Natural killer cell (primary cell): ENCODE data around the gene ZNF684. TPM values are rescaled to one million over a fixed set of nuclear protein-coding genes. Genes with fewer than 3 reads are reported as not detected.
"Not testable (repeated sequence)": the region's sequence is repeated elsewhere in the genome, so short reads cannot be mapped to it uniquely, and the experiment has no call there.

ENCODE experiments used
- ATAC-seq, 3 donors: fragments of 150-1000 bp in 2 of 3; fragments of 200-7000 bp in 1 of 3; cut with Tn5 transposase; 1 replicate in 1 of 3; 2 replicates in 2 of 3; pipeline ENCODE4 v1.10.0; 2021; ENCODE audit warnings: mild to moderate bottlenecking in 2 of 3, moderate library complexity in 2 of 3
- DNase-seq, 2 donors: peaks; one replicate each; pipeline versions ENCODE4 v3.0.0 to v3.0.0-alpha.2; 2013 to 2021; ENCODE audit warnings: mixed read lengths in 1 of 2
- H3K27ac ChIP-seq: one replicate; pipeline ENCODE4 v1.5.1; 2013; ENCODE audit warnings: mild to moderate bottlenecking, low read length
- H3K27me3 ChIP-seq: one replicate; pipeline ENCODE4 v1.6.1; 2013; ENCODE audit warnings: low read length; ENCODE audit not compliant: control insufficient read depth, insufficient read depth
- H3K36me3 ChIP-seq: one replicate; pipeline ENCODE4 v1.6.1; 2013; ENCODE audit warnings: low read length; ENCODE audit not compliant: control insufficient read depth, insufficient read depth
- H3K4me1 ChIP-seq: one replicate; pipeline ENCODE4 v1.6.1; 2013; ENCODE audit warnings: low read length; ENCODE audit not compliant: control insufficient read depth, insufficient read depth
- H3K4me3 ChIP-seq: one replicate; pipeline ENCODE4 v1.5.1; 2013; ENCODE audit warnings: low read length
- H3K9me3 ChIP-seq: one replicate; pipeline ENCODE4 v1.6.1; 2013; ENCODE audit warnings: low read length; ENCODE audit not compliant: control insufficient read depth, insufficient read depth
- H3K27ac Mint-ChIP-seq, 2 donors: one replicate each; pipeline ENCODE4 v1.8.0; 2022; ENCODE audit warnings: mild to moderate bottlenecking in 2 of 2, mixed read lengths in 2 of 2, moderate library complexity in 1 of 2
- H3K27me3 Mint-ChIP-seq, 2 donors: one replicate each; pipeline ENCODE4 v1.8.0; 2022; ENCODE audit warnings: low read depth in 2 of 2, mixed read lengths in 2 of 2
- H3K36me3 Mint-ChIP-seq: one replicate; pipeline ENCODE4 v1.8.0; 2022; ENCODE audit warnings: mixed read lengths
- H3K4me1 Mint-ChIP-seq, 2 donors: one replicate each; pipeline ENCODE4 v1.8.0; 2022; ENCODE audit warnings: mixed read lengths in 2 of 2
- H3K4me3 Mint-ChIP-seq: one replicate; pipeline ENCODE4 v1.8.0; 2022; ENCODE audit warnings: mild to moderate bottlenecking, moderate library complexity, mixed read lengths
- H3K9me3 Mint-ChIP-seq, 2 donors: one replicate each; pipeline ENCODE4 v1.8.0; 2022; ENCODE audit warnings: mixed read lengths in 2 of 2
- WGBS: methylation state at CpG from one replicate; pipeline ENCODE4 v1.1.7; 2013; ENCODE audit warnings: missing lambda C conversion rate; ENCODE audit not compliant: insufficient coverage; 5-methylcytosine and 5-hydroxymethylcytosine counted together
- intact Hi-C: fragments of 100-400 bp; cut with micrococcal nuclease; formaldehyde crosslinking; loops from one replicate; pipeline ENCODE4 v1.14.2; 2022
- total RNA-seq, 4 donors: library from RNA; stranded (reverse); fragments of 120-200 nt in 1 of 4; gene quantifications; one replicate each; pipeline versions ENCODE4 v1.2.3 to v1.2.4, GENCODE V29; 2013 to 2022
- TF ChIP-seq, protein P1 (sequence below): fragments of 200-600 bp; IDR thresholded peaks from one replicate; pipeline ENCODE4 v1.8.0; 2022; ENCODE audit warnings: antibody characterized with exemption

ZNF684 gene
- total RNA-seq, 3 donors from 2014 or later (not counting 1 experiment from before 2014, with no cell fraction given): 5.5 to 9.7 (median 5.7) TPM

DNA sequence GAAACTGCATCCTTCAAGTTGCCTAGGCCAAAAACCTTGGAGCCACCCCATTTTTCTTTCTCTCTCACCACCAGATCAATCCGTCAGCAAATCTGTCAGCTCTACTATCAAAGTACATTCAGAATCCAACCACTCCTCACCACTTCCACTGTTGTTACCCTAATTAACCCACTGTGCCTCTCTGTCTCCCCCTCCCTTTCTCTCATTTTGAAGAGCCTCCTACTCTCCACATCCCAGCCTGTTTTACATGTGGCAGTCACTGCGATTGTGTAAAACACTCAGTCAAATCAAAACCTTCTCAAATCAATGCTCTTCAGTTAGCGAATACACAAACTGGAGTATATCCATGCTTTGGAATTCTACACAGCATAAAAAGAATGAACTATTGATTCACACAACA lies 33.1 kb downstream of the ZNF684 start:
- H3K27ac ChIP-seq: no peak overlapping the region
- no peak overlapping the region for H3K27ac Mint-ChIP-seq
- ATAC-seq: no peak
- H3K9me3 ChIP-seq: no peaks in the 10 kb centered on the region
- H3K27me3 ChIP-seq: no peaks in the 10 kb centered on the region
- intact Hi-C loops: no loop called here
- no peaks in the 10 kb centered on the region for H3K4me1 ChIP-seq
- TF ChIP-seq, protein P1, sequence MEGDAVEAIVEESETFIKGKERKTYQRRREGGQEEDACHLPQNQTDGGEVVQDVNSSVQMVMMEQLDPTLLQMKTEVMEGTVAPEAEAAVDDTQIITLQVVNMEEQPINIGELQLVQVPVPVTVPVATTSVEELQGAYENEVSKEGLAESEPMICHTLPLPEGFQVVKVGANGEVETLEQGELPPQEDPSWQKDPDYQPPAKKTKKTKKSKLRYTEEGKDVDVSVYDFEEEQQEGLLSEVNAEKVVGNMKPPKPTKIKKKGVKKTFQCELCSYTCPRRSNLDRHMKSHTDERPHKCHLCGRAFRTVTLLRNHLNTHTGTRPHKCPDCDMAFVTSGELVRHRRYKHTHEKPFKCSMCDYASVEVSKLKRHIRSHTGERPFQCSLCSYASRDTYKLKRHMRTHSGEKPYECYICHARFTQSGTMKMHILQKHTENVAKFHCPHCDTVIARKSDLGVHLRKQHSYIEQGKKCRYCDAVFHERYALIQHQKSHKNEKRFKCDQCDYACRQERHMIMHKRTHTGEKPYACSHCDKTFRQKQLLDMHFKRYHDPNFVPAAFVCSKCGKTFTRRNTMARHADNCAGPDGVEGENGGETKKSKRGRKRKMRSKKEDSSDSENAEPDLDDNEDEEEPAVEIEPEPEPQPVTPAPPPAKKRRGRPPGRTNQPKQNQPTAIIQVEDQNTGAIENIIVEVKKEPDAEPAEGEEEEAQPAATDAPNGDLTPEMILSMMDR: no peak
- no peak overlapping the region for H3K4me3 Mint-ChIP-seq
- H3K27me3 Mint-ChIP-seq: peaks cover 9 to 11% of the 10 kb centered on the region in 2 donors
- no peaks in the 10 kb centered on the region for H3K36me3 ChIP-seq
- H3K4me3 ChIP-seq: no peak overlapping the region
- WGBS: 64% methylated on average over 2 of the region's 3 CpGs
- no peaks in the 10 kb centered on the region for H3K36me3 Mint-ChIP-seq
- no peak for DNase-seq
- H3K9me3 Mint-ChIP-seq: no peaks in the 10 kb centered on the region
- H3K4me1 Mint-ChIP-seq: no peaks in the 10 kb centered on the region

DNA sequence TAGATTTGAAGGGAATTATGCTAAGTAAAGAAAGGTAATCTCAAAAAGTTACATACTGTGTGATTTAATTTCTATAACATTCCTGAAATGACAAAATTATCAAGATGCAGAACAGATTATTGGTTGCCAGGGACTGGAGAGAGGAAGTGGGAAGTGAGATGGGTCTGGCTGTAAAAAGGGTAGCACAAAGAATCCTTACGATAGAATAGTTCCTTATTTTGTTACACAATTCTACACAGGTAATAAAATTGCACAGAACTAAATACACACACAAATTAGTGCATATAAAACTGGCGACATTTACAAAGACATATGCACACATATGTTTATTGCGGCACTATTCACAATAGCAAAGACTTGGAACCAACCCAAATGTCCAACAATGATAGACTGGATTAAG lies 33.5 kb downstream of the ZNF684 start:
- H3K36me3 ChIP-seq: no peaks in the 10 kb centered on the region
- DNase-seq (no peak), ATAC-seq (no peak)
- Mint-ChIP-seq H3K36me3 (no peaks in the 10 kb centered on the region), H3K27me3 (peaks cover 9 to 11% of the 10 kb centered on the region in 2 donors), H3K4me3 (no peak overlapping the region), H3K9me3 (no peaks in the 10 kb centered on the region), H3K27ac (no peak overlapping the region), H3K4me1 (no peaks in the 10 kb centered on the region)
- no peaks in the 10 kb centered on the region for H3K4me1 ChIP-seq
- no peak overlapping the region for H3K27ac ChIP-seq
- TF ChIP-seq, protein P1: no peak
- H3K9me3 ChIP-seq: no peaks in the 10 kb centered on the region
- WGBS: 100% methylated on average over 1 of the region's 3 CpGs
- intact Hi-C loops: no loop called here
- H3K4me3 ChIP-seq: no peak overlapping the region
- no peaks in the 10 kb centered on the region for H3K27me3 ChIP-seq

DNA sequence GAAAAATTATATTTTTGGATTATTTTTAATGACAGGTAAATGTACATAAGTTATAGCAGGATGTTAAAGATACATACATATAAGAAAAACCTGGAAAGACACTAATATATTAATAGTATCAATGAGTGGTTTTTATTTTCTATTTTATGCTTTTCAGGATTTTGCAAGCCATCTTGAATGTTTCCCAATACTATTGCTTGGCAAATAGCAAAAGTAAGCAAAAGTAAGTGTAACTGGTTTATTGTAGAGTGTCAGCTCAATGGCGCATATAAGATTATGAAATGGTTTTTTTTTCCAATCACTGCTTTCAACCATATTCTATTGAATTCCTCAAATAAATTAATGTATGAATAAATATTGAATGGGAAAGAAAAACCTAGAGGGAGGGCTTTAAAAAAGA lies 36.4 kb downstream of the ZNF684 start:
- DNase-seq: no peak
- no peak overlapping the region for H3K27ac Mint-ChIP-seq

DNA sequence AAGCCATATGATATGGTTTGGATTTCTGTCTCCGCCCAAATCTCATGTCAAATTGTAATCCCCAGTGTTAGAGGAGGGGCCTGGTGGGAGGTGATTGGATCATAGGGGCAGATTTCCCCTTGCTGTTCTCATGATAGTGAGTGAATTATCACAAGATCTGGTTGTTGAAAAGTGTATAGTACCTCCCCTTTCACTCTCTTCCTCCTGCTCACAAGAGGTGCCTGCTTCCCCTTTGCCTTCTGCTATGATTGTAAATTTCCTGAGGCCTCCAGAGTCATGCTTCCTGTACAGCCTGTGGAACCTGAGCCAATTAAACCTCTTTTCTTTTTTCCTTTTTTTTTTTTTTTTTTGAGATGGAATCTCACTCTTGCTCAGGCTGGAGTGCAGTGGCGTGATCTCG lies 43.4 kb downstream of the ZNF684 start:
- WGBS: 48% methylated on average over 3 of the region's 3 CpGs
- H3K9me3 ChIP-seq, H3K36me3 Mint-ChIP-seq, H3K27me3 ChIP-seq, H3K4me1 ChIP-seq, H3K4me1 Mint-ChIP-seq, ATAC-seq, H3K4me3 Mint-ChIP-seq, intact Hi-C loops, H3K27ac Mint-ChIP-seq, H3K36me3 ChIP-seq, DNase-seq, H3K27ac ChIP-seq, H3K9me3 Mint-ChIP-seq, H3K4me3 ChIP-seq: not testable (repeated sequence)
- peaks cover 6 to 12% of the 10 kb centered on the region in 2 donors for H3K27me3 Mint-ChIP-seq

More for the DNA sequence above, 36.4 kb downstream of the ZNF684 start:
- no peak overlapping the region for H3K4me3 ChIP-seq
- Mint-ChIP-seq H3K27me3 (peaks cover 9 to 11% of the 10 kb centered on the region in 2 donors), H3K4me3 (no peak overlapping the region), H3K4me1 (no peaks in the 10 kb centered on the region), H3K9me3 (no peaks in the 10 kb centered on the region), H3K36me3 (no peaks in the 10 kb centered on the region)
- H3K9me3 ChIP-seq: no peaks in the 10 kb centered on the region
- intact Hi-C loops: no loop called here
- no peak for ATAC-seq
- no CpG with 5 or more reads among the region's 1 CpG for WGBS
- H3K27ac ChIP-seq: no peak overlapping the region
- H3K4me1 ChIP-seq: no peaks in the 10 kb centered on the region
- H3K27me3 ChIP-seq: no peaks in the 10 kb centered on the region
- TF ChIP-seq, protein P1: no peak
- H3K36me3 ChIP-seq: no peaks in the 10 kb centered on the region
